HG02870 (cell line): Measurements from ENCODE around the gene KRTAP4-11.
"Not testable (repeated sequence)": the region's sequence is repeated elsewhere in the genome, so short reads cannot be mapped to it uniquely, and the experiment has no call there.

Experiments used
- ATAC-seq: cut with Tn5 transposase; IDR thresholded peaks from one replicate; pipeline ENCODE4 v1.9.1; 2021; ENCODE audit warnings: mild to moderate bottlenecking, moderate library complexity; ENCODE audit not compliant: unreplicated experiment

The KRTAP4-11 gene

GRCh38 chr17:41088760-41089352, 29.3 kb downstream of the KRTAP4-11 start:
- ATAC-seq: not testable (repeated sequence)

DNA sequence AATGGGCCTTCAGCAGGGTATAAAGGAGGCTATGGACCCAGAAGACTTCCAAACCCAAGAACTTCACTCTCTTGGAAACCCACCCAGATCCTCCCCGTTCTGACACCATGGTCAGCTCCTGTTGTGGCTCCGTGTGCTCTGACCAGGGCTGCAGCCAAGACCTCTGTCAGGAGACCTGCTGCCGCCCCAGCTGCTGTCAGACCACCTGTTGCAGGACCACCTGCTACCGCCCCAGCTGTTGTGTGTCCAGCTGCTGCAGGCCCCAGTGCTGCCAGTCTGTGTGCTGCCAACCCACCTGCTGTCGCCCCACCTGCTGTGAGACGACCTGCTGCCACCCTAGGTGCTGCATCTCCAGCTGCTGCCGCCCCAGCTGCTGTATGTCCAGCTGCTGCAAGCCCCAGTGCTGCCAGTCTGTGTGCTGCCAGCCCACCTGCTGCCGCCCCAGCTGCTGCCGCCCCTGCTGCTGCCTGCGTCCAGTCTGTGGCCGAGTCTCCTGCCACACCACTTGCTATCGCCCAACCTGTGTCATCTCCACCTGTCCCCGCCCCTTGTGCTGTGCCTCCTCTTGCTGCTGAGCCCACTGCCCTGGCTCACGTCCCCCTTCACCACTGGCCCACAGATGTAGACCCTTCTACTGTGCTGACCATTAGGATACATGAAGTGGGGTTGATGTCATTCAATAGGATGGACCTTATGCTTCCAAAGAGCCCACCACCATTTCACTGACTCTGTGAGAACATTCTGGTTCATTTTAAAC, 33.9 kb downstream of the KRTAP4-11 start, which contains the start of gene KRTAP4-7:
Gene KRTAP4-7 (plus strand): TSS at position 51 of the 757 bp plus-strand sequence. CDS start 57 bp downstream, at position 108.
- ATAC-seq: not testable (repeated sequence)

- ATAC-seq: not testable (repeated sequence)
Observed at GRCh38 chr17:41083427-41083826, 34.7 kb downstream of the KRTAP4-11 start.

DNA sequence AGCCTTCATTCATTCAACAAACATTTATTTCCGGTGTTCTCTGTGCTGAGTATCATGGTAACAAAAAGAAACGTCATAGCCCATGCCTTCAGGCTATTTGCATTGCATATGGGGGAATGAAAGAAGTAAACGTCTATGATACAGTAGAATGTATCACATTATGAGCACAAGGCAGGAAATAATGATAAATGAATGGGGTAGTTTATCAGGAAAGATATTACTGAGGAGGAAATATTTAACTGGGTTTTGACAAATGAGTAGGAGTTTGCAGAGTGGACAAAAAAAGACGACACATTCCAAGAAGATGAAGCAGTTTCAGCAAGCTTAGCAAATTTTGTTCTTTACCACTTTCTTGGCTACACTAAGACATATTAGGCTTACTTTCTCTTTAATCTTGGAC, 35.5 kb downstream of the KRTAP4-11 start:
- no peak for ATAC-seq

- ATAC-seq: no peak
Observed at GRCh38 chr17:41076788-41077187, 41.4 kb downstream of the KRTAP4-11 start.

- no peak for ATAC-seq
Observed at GRCh38 chr17:41073676-41074075, 44.5 kb downstream of the KRTAP4-11 start.

DNA sequence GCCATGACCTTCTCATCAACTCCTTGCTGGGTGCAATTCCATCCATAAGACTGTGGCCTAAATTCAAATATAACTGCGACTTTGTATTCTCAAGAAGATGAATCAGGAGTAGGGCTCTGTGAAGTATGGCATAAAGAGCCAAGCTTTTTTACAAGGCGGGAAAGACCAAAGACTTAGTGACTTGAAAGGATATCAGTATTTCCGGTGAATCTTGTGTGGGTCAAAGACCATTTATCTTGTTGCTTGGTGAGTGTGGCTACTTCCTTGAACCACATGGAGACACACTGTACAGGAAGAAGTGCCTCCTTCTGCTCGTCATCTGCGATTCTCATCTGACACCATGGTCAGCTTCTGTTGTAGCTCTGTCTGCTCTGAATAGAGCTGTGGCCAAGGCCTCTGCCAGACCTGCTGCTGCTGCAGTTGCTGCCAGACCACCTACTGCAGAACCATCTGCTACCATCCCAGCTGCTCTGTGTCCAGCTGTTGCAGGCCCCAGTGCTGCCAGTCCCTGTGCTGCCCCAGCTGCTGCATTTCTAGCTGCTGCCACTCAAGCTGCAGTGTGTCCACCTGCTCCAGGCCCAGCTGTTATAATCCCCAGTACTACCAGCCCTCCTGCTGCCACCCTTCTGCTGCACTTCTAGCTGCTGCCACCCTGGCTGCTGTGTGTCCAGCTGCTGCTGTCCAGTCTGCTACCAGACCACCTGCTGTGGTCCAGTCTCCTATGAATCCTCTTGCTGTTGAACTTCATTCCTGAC, 46.4 kb downstream of the KRTAP4-11 start:
- no peak for ATAC-seq

GRCh38 chr17:41069031-41069430, 49.1 kb downstream of the KRTAP4-11 start:
- ATAC-seq: no peak

DNA sequence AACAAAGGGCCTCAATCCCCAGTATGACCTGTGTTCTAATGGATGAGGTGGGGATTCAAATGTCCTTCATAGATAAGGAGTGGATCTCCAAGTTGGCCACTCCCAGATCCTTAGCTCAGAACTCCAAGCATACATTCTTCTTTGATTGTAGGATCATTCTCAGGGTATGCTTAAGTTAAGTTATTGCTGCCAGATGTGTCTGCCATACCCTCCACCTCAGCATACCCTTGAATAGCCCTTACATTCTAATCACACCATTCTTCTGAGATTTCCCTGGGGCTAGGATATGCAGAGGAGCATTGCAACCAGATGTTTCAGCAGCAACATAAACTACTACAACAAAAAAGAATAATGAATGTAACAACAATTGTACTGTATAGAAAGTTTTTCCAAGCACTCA, 50.9 kb downstream of the KRTAP4-11 start:
- no peak for ATAC-seq
